Endothelial cell of umbilical vein (primary cell): Measurements from ENCODE around the gene SPG11. TPM values are rescaled to one million over a fixed set of nuclear protein-coding genes. Genes with fewer than 3 reads are reported as not detected.

ENCODE experiments used
- BruUV-seq: library from RNA; stranded (reverse); fragments of 400-500 nt; replicated peaks from 2 replicates; lab custom pipeline; 2021; lab: Mats Ljungman, UMichigan
- CTCF ChIA-PET: fragments of 300-600, 350-600 bp; sonication (Branson Sonifier 250); formaldehyde crosslinking; loops from one replicate; lab custom pipeline; 2021; ENCODE audit warnings: antibody characterized with exemption, inconsistent platforms; lab: Charles Lee
- POLR2A ChIA-PET: fragments of 300-600, 350-600 bp; sonication (Branson Sonifier 250); formaldehyde crosslinking; loops from one replicate; lab custom pipeline; 2021; ENCODE audit warnings: antibody characterized with exemption, inconsistent platforms; lab: Charles Lee
- DNase-seq: peaks from one replicate; pipeline ENCODE4 v3.0.0-alpha.2; 2011; ENCODE audit warnings: low read depth, low spot score
- FAIRE-seq: peaks from 2 replicates; lab custom pipeline; 2011; peaks lifted over from hg19 to GRCh38; lab: Jason Lieb, UNC
- H2AFZ ChIP-seq: 2 replicates; pipeline ENCODE4 v1.6.0; 2012; ENCODE audit warnings: low read depth, low read length, control low read depth, inconsistent platforms
- H3K27ac ChIP-seq: 2 replicates; pipeline ENCODE4 v1.5.1; 2011; ENCODE audit warnings: low read depth, mild to moderate bottlenecking, control low read depth, low read length, moderate library complexity; ENCODE audit not compliant: insufficient read depth
- H3K27me3 ChIP-seq, 2 experiments: 2 replicates each; pipeline versions ENCODE4 v1.6.0 to v1.6.1; 2011; ENCODE audit warnings: low read length in 2 of 2, mixed read lengths in 1 of 2; ENCODE audit not compliant: control insufficient read depth in 2 of 2, insufficient read depth in 2 of 2
- H3K36me3 ChIP-seq, 2 experiments: 2 replicates in 1 of 2; 3 replicates in 1 of 2; pipeline ENCODE4 v1.5.1; 2011; ENCODE audit warnings: low read length in 2 of 2, mild to moderate bottlenecking in 1 of 2, moderate library complexity in 1 of 2; ENCODE audit not compliant: control insufficient read depth in 2 of 2, insufficient read depth in 2 of 2; ENCODE audit errors: extremely low read depth in 1 of 2
- H3K4me1 ChIP-seq: 3 replicates; pipeline ENCODE4 v1.5.1; 2011; ENCODE audit warnings: mild to moderate bottlenecking, low read length; ENCODE audit not compliant: control insufficient read depth, insufficient read depth; ENCODE audit errors: extremely low read depth
- H3K4me2 ChIP-seq: 2 replicates; pipeline ENCODE4 v1.6.1; 2011; ENCODE audit warnings: low read length, control low read depth, mixed read lengths; ENCODE audit not compliant: insufficient read depth
- H3K4me3 ChIP-seq, 3 experiments: fragments of 200-600 bp in 1 of 3; sonication (generic), shearing (Covaris generic) in 1 of 3; replicated peaks in 1 of 3; 2 replicates each; pipeline ENCODE4 v1.5.1; 2011 to 2016; ENCODE audit warnings: control low read depth in 3 of 3, low read length in 3 of 3, mild to moderate bottlenecking in 2 of 3, inconsistent platforms in 1 of 3, low read depth in 1 of 3, moderate library complexity in 1 of 3; ENCODE audit not compliant: insufficient read depth in 1 of 3
- H3K79me2 ChIP-seq: 2 replicates; pipeline ENCODE4 v1.6.0; 2012; ENCODE audit warnings: low read length, inconsistent platforms; ENCODE audit not compliant: control insufficient read depth, insufficient read depth
- H3K9ac ChIP-seq: replicated peaks from 2 replicates; pipeline ENCODE3; 2011; ENCODE audit warnings: low read length, control low read depth; ENCODE audit not compliant: insufficient read depth; ENCODE audit errors: extremely low read depth
- H3K9me1 ChIP-seq: replicated peaks from 3 replicates; pipeline ENCODE4 v1.6.0; 2011; ENCODE audit warnings: mild to moderate bottlenecking, low read length; ENCODE audit not compliant: control insufficient read depth, insufficient read depth; ENCODE audit errors: extremely low read depth
- H3K9me3 ChIP-seq: replicated peaks from 2 replicates; pipeline ENCODE4 v1.5.1; 2012; ENCODE audit warnings: low read length, inconsistent platforms; ENCODE audit not compliant: control insufficient read depth, insufficient read depth
- H4K20me1 ChIP-seq: replicated peaks from 2 replicates; pipeline ENCODE3; 2011; ENCODE audit warnings: mild to moderate bottlenecking, low read length; ENCODE audit not compliant: control insufficient read depth, insufficient read depth; ENCODE audit errors: extremely low read depth
- CTCF ChIP-seq, 2 donors: IDR thresholded peaks; 1 replicate in 1 of 2; 2 replicates in 1 of 2; pipeline ENCODE4 v1.5.1; 2011; ENCODE audit warnings: low read length in 2 of 2, mild to moderate bottlenecking in 2 of 2, moderate library complexity in 2 of 2, control low read depth in 1 of 2, inconsistent platforms in 1 of 2, low read depth in 1 of 2; ENCODE audit not compliant: insufficient read depth in 1 of 2; ENCODE audit errors: extremely low read depth in 1 of 2
- EZH2 ChIP-seq: IDR thresholded peaks from 2 replicates; pipeline ENCODE4 v1.6.1; 2012; ENCODE audit warnings: borderline replicate concordance, low read depth, mild to moderate bottlenecking, moderate library complexity, low read length, inconsistent platforms; ENCODE audit not compliant: severe bottlenecking
- FOS ChIP-seq: IDR thresholded peaks from 2 replicates; pipeline ENCODE4 v1.6.1; 2011; ENCODE audit warnings: mild to moderate bottlenecking, low read length, moderate library complexity, borderline replicate concordance; ENCODE audit not compliant: insufficient read depth
- GATA2 ChIP-seq: IDR thresholded peaks from 2 replicates; pipeline ENCODE4 v1.7.0; 2011; ENCODE audit warnings: low read depth, mild to moderate bottlenecking, moderate library complexity, mixed read lengths, low read length; ENCODE audit not compliant: insufficient read length, insufficient read depth
- JUN ChIP-seq: IDR thresholded peaks from 2 replicates; pipeline ENCODE4 v1.6.1; 2011; ENCODE audit warnings: borderline replicate concordance, low read depth; ENCODE audit not compliant: insufficient read length, insufficient read depth
- MAX ChIP-seq: IDR thresholded peaks from 2 replicates; pipeline ENCODE4 v1.6.1; 2011; ENCODE audit not compliant: insufficient read depth, insufficient read length
- MYC ChIP-seq: IDR thresholded peaks from one replicate; pipeline ENCODE4 v1.6.1; 2011; ENCODE audit warnings: mild to moderate bottlenecking, low read depth, low read length
- POLR2A ChIP-seq: IDR thresholded peaks from 2 replicates; pipeline ENCODE4 v1.6.1; 2012; ENCODE audit warnings: low read depth, mild to moderate bottlenecking, control low read depth, low read length
- POLR2AphosphoS5 ChIP-seq: IDR thresholded peaks from 2 replicates; pipeline ENCODE4 v1.6.1; 2012; ENCODE audit warnings: low read depth, mild to moderate bottlenecking, control low read depth, low read length, moderate library complexity; ENCODE audit not compliant: insufficient read depth
- dilution Hi-C: fragments of 300-500 bp; cut with MboI; formaldehyde crosslinking; loops from one replicate; pipeline ENCODE4 v1.15.0; 2019; ENCODE audit warnings: low sequenced_read_pairs; ENCODE audit not compliant: extremely low pct_ligation_motif_present
- intact Hi-C: fragments of 100-400 bp; cut with micrococcal nuclease; formaldehyde crosslinking; loops from one replicate; pipeline ENCODE4 v1.10.0; 2022
- polyA plus RNA-seq, 4 experiments: library from polyadenylated mRNA; depleted of rRNA in 3 of 4; stranded (reverse) in 3 of 4; unstranded in 1 of 4; fragments of >200 nt; gene quantifications; 2 replicates each; pipeline versions ENCODE4 v1.2.1 to v1.2.3, GENCODE V29; 2011 to 2012; ENCODE audit warnings: missing spikeins in 1 of 4
- total RNA-seq: library from RNA; stranded (reverse); gene quantifications from 2 replicates; pipeline ENCODE4 v1.2.3, GENCODE V29; 2021

Gene SPG11
- total and polyA plus RNA-seq, 2 donors (not counting 3 experiments of a cell fraction or from before 2014, with no cell fraction given), result 30.7 to 53.5 TPM

- DNase-seq (no peak), FAIRE-seq (no peak)
- Histone ChIP-seq H3K36me3 (peaks cover 2 to 9% of the 10 kb centered on the region in 2 experiments), H3K4me2 (no peak overlapping the region), H3K27ac (no peak overlapping the region), H3K9me1 (no peaks in the 10 kb centered on the region), H3K4me1 (no peaks in the 10 kb centered on the region), H3K27me3 (no peaks in the 10 kb centered on the region), H3K9ac (no peak overlapping the region), H3K79me2 (no peaks in the 10 kb centered on the region), H2AFZ (no peak overlapping the region), H4K20me1 (no peaks in the 10 kb centered on the region), H3K4me3 (no peak overlapping the region), H3K9me3 (no peaks in the 10 kb centered on the region)
- TF ChIP-seq MYC, result no peak
- TF ChIP-seq MAX, result no peak
- no peak for TF ChIP-seq POLR2A
- no peak for TF ChIP-seq JUN
- no peak for TF ChIP-seq POLR2AphosphoS5
- no peak for TF ChIP-seq CTCF (IDR thresholded peaks at IDR 0.05; ENCODE audit: extremely low read depth in 1 of 2, insufficient read depth in 1 of 2, low read depth in 1 of 2, low read length in 2 of 2)
- no peak for TF ChIP-seq GATA2
- TF ChIP-seq FOS, result no peak
- TF ChIP-seq EZH2, result no peak
- no TSS peak for BruUV-seq
- dilution Hi-C loops (no loop called here), intact Hi-C loops (no loop called here)
- CTCF ChIA-PET, result interaction anchor here (0.7 kb wide), 1 partner anchor 12 kb away, joined by 3 read pairs; no protein-coding TSS in a partner anchor
- POLR2A ChIA-PET, result no interaction called here
Observed at GRCh38 chr15:44616974-44617373, 46.5 kb downstream of the SPG11 start.
